Limb (tissue), 2 donors: Measurements from ENCODE around the gene TSHR.

Experiments
- DNase-seq, 2 donors: peaks; one replicate each; pipeline ENCODE4 v3.0.0-alpha.2; 2016; ENCODE audit errors: extremely low spot score in 2 of 2

TSHR gene

GRCh38 chr14:81172881-81173280, 217.5 kb downstream of the TSHR start:
- DNase-seq: no peak

- DNase-seq: no peak
Measured at GRCh38 chr14:81176241-81176640, 220.8 kb downstream of the TSHR start.

GRCh38 chr14:81177225-81177624, 221.8 kb downstream of the TSHR start:
- DNase-seq: no peak

GRCh38 chr14:81178063-81178462, 222.6 kb downstream of the TSHR start:
- DNase-seq: no peak

- DNase-seq: no peak
Measured at GRCh38 chr14:81179631-81180030, 224.2 kb downstream of the TSHR start.

GRCh38 chr14:81187832-81188522, 232.6 kb downstream of the TSHR start:
- no peak for DNase-seq

GRCh38 chr14:81192594-81192993, 237.2 kb downstream of the TSHR start:
- no peak for DNase-seq

GRCh38 chr14:81193924-81194633, 238.7 kb downstream of the TSHR start:
- DNase-seq: no peak
